Erythroblast (primary cell): ENCODE measurements around the gene KIF6.

Source experiments
- GATA1 ChIP-seq: IDR thresholded peaks from 2 replicates; pipeline ENCODE4 v1.6.1; 2011; ENCODE audit warnings: low read depth, mild to moderate bottlenecking, control low read depth, low read length, moderate library complexity
- POLR2A ChIP-seq: IDR thresholded peaks from 2 replicates; pipeline ENCODE4 v1.6.1; 2011; ENCODE audit warnings: mild to moderate bottlenecking, low read length

- no peak for TF ChIP-seq POLR2A
- TF ChIP-seq GATA1, result no peak
Observed at GRCh38 chr6:39773782-39774181, 48.6 kb upstream of the KIF6 start.
